Stimulated activated CD8-positive, alpha-beta memory T cell treated with anti-CD3 and anti-CD28 coated beads, Interleukin-12 subunit alpha, Interleukin-12 subunit beta, amount 100 ng/mL, for 4 hours (primary cell): Measurements from ENCODE around the gene CCAR1.
"Not testable (repeated sequence)": the region's sequence is repeated elsewhere in the genome, so short reads cannot be mapped to it uniquely, and the experiment has no call there.

Source experiments
- DNase-seq: peaks from one replicate; pipeline ENCODE4 v3.0.0-alpha.2; 2020; ENCODE audit warnings: low read depth

CCAR1 gene

DNA sequence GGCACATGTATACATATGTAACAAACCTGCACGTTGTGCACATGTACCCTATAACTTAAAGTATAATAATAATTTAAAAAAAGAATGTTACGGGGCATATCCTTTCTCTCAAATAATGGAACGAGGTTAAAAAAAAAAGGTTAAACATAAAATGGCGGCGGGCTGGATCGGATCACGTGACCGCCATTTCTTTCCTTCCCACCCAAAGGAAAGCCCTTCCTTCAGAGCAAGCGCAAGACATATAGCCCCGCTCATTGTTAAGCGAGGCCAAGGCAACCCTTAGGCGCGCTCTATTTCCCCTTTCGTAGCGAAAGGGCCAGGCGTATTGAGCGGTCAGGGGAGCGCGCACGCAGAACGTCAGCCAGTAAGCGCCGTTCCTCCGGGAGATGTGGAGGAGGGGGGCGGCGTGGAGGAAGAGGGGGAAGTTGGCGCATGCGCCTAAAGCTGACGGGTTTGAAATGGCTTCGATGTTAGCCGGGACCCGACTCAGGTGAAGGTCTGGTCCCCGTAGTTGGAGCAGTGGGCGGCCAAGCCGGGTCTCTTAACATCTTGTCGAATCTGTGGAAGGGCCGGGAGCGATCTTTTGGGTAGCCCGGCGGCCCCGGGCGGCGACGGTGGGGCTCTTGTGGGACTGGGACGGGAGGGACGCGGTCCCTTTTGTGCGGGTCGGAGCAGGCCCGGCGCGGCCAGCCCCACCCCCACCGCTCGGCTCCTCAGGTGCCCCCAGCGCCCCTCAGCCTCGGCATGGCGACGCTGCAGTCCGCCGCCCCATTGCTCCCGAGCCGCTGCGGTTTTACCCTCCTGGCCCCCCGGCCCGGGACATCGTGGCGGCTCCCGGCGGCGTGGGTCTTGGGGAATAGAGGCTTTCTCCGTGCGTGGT lies at the start of gene CCAR1:
CCAR1 (plus strand) TSS at position 447 of the 880 bp plus-strand sequence. CDS start 1,266 bp downstream, outside the sequence.
- peak; percentile 93 for DNase-seq

- no peak for DNase-seq
These were observed 36.6 kb upstream of the CCAR1 start for GRCh38 chr10:68684413-68684812.

- no peak for DNase-seq
These were observed 25.0 kb upstream of the CCAR1 start for GRCh38 chr10:68696018-68696417.

GRCh38 chr10:68697106-68697505 lies 23.9 kb upstream of the CCAR1 start:
- no peak for DNase-seq

DNA sequence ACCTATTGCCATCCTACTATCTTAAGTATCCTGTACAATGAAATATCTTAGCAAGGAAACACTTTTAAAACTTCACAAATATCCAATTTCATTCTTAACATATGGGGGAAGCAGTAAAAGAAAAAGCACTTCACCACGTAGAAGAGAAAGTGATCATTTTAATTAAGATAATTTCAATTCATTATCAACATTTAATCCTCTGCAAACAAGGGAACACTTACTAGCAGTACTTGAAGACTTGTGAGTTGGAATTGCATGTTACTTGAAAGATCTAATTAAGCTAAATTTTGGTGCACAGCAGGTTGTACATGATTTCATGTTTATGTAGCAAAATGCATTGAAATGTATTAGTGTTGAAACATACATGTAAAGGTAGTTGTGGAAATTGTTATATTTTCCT lies 20.8 kb upstream of the CCAR1 start:
- DNase-seq: no peak

GRCh38 chr10:68705548-68705947 lies 15.5 kb upstream of the CCAR1 start:
- DNase-seq: no peak

DNA sequence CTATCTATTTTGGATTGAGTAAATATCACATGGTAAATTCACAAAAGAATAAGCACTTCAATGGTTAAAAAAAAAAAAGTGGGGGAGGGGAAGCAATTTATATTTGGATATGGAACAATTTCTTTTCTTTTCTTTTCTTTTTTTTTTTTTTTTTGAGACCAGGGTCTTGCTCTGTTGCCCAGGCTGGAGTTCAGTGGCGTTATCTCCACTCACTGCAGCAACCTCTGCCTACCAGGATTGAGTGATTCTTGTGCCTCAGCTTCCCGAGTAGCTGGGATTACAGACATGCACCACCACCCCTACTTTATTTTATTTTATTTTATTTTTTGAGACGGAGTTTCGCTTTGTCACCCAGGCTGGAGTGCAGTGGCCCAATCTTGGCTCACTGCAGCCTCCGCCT lies 12.1 kb upstream of the CCAR1 start:
- not testable (repeated sequence) for DNase-seq

DNA sequence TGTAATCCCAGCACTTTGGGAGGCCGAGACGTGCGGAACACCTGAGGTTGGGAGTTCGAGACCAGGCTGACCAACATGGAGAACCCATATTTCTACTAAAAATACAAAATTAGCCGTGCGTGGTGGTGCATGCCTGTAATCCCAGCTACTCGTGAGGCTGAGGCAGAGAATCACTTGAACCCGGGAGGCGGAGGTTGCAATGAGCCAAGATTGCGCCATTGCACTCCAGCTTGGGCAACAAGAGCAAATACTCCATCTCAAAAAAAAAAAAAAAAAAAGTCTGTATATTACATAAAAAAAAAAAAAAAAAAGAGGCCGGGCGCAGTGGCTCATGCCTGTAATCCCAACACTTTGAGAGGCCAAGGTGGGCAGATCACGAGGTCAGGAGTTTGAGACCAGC lies 8.0 kb upstream of the CCAR1 start:
- DNase-seq: not testable (repeated sequence)

- DNase-seq: no peak
These were observed 3.6 kb upstream of the CCAR1 start for GRCh38 chr10:68717435-68717834.

GRCh38 chr10:68721673-68722335 lies 765 bp downstream of the CCAR1 start:
- DNase-seq: no peak

GRCh38 chr10:68725016-68725415 lies 4.0 kb downstream of the CCAR1 start:
- no peak for DNase-seq

DNA sequence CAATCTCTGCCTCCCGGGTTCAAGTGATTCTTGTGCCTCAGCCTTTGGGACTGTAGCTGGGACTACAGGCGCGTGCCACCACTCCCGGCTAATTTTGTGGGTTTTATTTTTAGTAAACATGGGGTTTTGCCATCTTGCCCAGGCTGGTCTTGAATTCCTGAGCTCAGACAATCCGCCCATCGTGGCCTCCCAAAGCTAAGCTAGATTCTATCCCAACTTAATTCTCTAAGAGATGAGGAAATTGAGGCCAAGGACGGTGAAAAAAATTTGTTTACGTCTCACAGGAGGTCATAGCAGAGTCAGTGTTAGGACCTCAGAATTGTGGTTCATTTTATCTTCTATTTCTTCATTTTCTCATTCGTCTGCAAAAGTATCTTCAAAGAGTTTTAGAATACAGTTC lies 6.1 kb downstream of the CCAR1 start:
- no peak for DNase-seq

DNA sequence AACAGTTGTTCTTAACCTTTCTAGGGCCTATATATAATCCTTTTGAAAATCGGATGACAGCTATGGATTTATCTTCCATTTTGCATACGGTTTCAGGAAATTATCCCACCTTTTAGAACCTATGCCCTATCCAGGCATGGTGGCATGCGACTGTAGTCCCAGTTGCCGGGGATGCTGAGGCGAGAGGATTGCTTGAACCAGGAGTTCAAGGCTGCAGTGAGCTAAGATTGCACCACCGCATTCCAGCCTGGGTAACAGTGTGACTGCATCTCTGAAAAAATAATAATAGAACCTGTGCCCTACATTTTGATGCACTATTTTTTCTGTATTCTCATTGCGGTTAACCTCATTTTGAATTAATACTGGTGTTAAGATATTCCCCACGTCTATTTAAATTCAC lies 11.6 kb downstream of the CCAR1 start:
- no peak for DNase-seq

DNA sequence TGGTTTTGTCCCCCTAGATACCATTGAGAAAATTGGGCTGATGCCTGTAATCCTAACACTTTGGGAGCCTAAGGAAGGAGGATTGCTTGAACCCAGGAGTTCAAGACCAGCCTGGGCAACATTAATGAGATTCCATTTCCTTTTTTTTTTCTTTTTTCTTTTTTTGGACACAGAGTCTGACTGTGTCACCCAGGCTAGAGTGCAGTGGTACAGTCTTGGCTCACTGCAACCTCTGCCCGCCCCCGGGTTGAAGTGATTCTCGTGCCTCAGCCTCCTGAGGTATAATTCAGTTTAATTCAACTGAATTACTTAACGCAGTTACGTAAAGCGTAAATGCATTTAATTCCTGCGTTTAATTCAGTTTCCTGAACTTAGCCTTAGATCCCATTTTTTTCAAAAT lies 13.3 kb downstream of the CCAR1 start:
- DNase-seq: no peak

GRCh38 chr10:68735119-68735518 lies 14.1 kb downstream of the CCAR1 start:
- no peak for DNase-seq

DNA sequence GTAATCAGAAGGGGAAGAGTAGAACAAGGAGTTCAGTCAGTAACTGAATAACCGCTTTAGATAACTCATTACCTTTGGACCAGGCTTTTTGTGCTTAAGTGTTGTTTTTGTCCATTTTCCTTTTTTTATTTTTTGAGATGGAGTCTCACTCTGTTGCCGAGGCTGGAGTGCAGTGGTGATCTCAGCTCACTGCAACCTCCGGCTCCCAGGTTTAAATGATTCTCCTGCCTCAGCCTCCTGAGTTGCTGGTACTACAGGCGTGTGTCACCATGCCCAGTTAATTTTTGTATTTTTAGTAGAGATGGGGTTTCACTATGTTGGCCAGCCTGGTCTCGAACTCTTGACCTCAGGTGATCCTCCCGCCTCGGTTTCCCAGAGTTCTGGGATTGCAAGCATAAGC lies 14.7 kb downstream of the CCAR1 start:
- DNase-seq: not testable (repeated sequence)

- not testable (repeated sequence) for DNase-seq
These were observed 19.6 kb downstream of the CCAR1 start for GRCh38 chr10:68740676-68741075.

DNA sequence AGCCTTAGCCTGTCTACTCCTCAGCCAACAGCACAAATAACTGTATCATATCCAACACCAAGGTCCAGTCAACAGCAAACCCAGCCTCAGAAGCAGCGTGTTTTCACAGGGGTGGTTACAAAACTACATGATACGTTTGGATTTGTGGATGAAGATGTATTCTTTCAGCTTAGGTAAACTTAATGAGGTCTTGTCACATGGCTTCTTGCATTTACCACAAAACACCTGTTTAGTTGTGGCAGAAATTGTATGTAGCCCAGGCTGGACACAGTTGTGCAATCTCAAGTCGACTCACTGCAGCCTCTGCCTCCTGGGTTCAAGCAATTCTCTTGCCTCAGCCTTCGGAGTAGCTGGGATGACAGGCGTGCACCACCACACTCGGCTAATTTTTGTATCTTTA lies 21.4 kb downstream of the CCAR1 start:
- no peak for DNase-seq

DNA sequence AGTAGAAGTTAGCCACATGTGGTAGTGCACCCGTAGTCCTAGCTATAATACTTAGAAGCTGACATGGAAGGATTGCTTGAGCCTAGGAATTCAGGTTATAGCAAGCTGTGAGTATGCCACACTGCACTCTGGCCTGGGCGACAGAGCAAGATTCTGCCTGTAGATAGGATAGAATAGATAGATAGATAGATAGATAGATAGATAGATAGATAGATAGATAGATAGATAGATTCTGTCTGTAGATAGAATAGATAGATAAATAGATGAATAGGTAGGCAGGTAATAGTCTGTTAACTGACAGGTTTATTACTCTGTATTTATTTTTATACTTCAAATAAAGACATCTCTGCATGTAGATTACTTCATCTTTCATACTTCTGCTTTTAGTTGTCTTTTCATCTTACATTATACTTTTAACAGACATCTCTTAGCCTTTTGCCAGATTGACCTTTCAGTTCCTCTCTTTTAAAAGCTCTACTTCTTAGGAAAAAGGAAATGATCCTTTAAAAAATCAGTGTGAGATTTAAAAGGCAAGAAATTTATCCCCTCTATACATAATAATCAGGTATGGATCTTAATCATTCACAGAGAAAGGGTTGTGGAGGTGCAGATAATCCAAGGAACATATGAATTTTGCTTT lies 31.8 kb downstream of the CCAR1 start:
- DNase-seq: no peak

DNA sequence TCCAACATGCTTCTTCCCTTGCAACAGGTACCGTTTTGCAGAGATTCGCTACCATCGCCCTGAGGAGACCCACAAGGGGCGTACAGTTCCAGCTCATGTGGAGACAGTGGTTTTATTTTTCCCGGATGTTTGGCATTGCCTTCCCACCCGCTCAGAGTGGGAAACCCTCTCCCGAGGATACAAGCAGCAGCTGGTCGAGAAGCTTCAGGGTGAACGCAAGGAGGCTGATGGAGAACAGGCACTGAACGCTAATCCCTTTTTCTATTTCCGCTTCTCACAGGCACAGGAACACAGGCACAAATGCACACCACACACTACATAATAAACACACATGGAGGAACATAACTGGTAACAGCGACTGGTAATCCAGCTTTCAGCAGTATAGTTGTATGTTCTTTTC lies 35.2 kb downstream of the CCAR1 start:
- no peak for DNase-seq

- no peak for DNase-seq
These were observed 35.7 kb downstream of the CCAR1 start for GRCh38 chr10:68756766-68757165.

- DNase-seq: no peak
These were observed 38.3 kb downstream of the CCAR1 start for GRCh38 chr10:68759223-68759863.
